SH-SY5Y (cell line): Measurements from ENCODE around the gene PLEKHA6.

Experiments
- GATA2 ChIP-seq: IDR thresholded peaks from 2 replicates; pipeline ENCODE4 v1.6.1; 2011; ENCODE audit warnings: mild to moderate bottlenecking, low read depth, low read length
- GATA3 ChIP-seq: IDR thresholded peaks from 2 replicates; pipeline ENCODE4 v1.6.1; 2011; ENCODE audit warnings: low read depth, mild to moderate bottlenecking, low read length, moderate library complexity

PLEKHA6 gene

DNA sequence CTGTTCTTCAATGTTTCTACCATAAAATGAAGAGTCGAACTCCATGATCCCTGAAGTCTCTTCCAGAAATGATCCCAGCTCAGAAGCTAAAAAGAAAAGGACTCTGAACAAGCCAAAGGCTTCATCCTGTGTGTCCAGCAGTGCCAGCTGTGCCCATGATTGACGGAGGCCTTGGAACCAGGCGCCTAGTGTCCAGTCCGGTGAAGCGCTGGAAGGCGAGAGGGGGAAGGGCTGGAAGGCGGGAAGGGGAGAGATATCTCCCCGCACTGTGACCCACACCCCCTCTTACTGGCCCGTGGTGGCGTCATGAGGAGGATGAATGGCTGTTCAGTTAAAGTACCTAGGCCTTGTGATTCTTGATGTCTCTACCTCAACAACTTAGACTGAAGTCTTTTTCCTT lies 10.4 kb upstream of the PLEKHA6 start:
- TF ChIP-seq GATA2 (no peak), GATA3 (no peak)

DNA sequence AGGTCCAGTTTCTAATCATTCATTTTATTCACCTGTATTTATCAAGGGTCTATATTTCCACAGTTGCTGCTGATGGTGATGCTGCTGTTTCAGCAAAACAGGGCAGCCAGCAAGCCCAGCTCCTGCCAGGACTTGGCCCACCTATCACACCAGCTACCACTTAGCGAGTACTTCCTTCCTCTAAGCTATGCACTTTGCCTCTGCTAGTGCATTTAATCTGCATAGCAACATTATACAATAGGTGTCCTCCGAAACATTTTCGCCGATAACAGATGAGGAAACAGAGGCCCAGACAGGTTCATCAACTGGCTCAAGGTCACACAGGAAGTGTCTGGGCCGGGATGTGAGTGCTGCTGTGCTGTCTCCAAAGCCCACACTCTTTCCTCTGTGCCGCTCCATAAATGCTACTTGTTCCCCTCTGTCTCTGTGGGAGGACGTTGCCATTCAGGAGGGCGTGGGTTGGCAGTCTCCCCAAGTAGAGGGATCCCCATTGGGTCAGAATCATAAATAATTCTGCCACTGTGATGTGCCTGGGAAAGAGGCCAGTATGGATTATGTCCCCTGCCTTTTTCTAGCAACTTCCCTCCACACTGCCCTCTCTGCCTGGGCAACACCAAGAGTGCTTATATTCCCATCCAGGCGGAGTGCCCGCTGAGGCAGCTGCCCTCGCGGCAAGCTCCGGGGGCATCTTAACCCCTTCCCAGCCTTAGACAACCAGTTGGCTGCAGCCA lies 9.4 kb upstream of the PLEKHA6 start:
- TF ChIP-seq GATA3 = no peak
- TF ChIP-seq GATA2 = no peak

DNA sequence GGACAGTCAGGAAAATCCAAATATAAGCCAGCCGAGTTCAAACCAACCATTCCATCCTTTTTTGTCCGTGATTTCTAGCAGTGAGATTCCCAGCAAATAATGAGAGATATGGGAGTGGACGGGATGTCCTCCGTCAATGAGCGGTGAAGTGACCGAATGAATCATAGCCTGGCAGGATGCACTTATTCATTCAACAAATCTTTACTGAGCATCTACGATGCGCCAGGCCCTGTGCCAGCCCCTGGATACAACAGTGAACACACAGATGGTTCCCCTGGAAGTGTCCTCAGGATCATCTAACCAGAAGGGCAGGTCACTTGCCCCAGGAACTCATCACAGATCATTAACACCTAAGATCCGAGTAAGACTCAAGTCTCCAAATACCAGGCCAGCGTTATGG lies 8.2 kb upstream of the PLEKHA6 start:
- no peak for TF ChIP-seq GATA2

DNA sequence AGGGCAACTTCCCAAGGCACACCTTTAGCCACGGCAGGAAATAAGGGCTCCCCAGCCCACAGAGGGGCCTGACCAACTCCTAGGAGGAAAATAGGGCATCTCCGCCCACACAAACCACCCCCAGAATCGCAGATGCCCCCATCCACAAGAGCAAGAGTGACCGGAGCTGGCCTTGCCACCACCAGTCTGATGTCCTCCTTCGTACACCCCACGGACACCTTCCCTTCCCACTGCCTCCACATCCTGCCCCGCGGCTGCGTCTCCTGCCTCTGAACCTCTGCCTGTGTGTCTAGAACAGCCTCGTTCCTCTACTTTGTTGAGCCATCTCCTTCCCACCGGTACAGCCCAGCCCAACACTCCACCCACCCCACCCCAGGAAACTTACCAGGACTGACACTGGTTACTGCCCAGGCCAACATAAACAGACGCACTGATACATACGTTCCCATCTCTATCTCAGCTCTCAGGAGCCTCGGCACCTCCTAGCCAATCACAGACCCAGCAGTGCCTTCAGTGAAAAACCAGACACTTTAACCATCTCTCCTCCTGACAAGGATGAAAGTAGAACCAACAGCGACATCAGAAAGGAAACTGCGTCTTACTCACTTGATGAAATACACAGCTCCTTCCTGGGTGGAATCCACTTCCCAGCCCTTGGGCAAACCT lies 7.6 kb upstream of the PLEKHA6 start:
- TF ChIP-seq GATA2 (no peak), GATA3 (no peak)

DNA sequence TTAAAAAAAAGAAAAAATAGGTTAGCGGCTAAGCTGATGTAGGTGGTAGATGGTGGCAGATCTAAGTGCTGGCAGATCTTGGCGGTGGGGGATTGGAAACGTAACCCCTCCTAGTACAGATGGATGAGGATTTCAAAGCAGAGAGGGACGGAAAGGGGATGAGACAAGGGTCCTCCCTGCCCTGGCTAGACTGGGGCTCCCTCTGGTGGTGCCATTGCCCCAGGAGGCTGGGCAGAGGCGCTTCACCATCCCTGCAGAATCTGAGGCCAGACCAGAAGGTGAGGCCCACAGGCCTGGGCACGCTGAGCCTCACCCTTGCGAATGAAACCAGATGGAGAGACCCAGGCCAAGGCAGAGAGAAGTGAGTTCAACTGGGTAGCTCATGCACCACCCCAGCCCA lies 7.0 kb upstream of the PLEKHA6 start:
- no peak for TF ChIP-seq GATA2
- TF ChIP-seq GATA3 = no peak

DNA sequence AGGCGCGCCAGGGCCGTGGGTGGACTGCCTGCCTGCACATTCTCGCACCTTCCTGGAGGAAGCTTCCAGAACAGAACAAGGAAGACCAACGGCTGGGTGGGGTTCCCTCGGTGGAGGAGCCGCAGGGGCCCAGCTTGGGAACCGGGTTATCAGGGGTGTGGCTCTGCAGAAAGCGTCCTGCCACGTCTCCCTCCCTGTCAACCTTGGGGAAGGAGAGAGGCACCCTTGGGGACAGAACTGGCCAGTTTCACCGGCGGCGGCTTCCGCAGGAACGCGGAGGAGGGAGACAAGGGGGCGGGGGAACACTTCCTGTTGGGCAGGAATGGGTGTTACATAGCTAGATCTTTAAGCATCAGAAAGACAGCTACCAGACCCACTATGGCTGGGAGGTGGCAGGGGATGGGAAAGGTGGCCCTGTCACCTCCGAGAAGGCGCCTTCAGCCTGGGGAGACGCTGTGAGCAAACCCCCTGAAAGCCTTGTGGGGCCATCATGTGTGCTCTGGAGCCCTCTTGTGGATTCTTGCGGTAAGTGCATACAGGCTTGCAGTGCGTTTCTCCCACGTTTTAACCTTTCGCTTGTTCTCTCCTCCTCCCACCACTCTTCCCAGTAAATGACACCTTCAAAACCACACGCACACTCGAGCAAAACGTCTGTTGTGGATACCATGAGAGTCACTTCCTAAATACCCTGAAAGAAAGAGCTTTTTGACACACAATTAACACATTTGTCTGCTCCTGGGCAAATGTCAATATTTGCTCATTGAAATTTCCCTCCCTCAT lies 3.8 kb upstream of the PLEKHA6 start:
- TF ChIP-seq GATA3 = no peak
- TF ChIP-seq GATA2 = no peak

DNA sequence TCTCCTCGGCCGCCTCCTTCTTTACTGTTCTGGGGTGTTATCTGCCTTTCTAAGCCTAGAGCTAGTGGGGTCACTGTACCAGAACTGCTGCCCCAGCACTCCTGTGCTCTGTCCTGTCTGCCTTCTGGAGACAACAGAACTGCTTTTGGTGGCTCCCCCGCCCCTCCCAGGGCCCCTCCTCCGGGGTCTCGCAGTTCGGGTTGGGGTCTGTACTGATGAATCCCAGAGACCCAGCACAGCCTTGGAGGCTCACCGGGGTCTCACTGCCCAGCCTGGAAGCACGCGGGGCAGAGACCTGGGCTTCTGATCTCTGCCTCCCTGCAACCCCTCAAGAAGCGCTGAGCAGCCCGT lies 3.2 kb upstream of the PLEKHA6 start:
- no peak for TF ChIP-seq GATA2
- TF ChIP-seq GATA3 = no peak

DNA sequence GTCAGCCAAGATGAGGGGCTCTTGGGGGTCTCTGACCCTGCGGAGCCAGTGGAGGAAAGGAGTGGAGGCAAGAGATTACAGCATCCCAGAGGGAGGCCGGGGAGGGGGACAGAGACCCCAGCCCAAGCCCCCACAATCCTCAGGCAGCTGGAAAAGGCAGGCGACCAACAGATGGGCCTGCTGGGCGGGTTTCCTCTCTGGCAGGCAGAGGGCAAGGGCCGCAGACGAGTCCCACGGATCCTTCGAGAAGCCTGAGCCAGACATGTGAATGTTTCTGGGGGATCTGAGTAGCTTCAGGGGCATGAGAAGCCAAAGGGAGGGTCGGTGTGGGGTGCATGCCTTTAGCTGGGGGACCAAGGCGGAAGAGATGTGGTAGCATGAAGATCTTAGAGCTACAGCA lies 2.1 kb upstream of the PLEKHA6 start:
- no peak for TF ChIP-seq GATA2
- no peak for TF ChIP-seq GATA3

DNA sequence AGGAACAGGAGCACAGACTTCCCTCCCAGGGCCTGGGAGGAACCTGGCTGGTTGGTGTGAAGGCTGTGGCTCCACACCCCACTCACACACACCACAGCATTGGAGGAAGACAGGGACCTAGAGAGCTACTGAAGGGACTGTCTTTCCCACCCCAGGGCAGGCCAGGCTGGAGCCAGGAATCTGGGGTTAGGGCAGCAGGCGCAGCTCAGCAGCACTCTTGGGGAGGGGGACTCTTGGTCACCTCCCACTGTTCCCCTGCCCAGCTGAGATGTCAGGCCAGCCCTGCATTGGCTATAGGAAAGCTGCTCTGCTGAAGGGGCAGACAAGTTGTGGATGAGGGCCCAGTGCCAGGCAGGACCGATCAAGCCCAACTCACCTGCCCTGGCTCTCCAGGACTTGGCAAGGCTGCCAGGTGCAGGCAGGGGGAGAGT lies 1.6 kb upstream of the PLEKHA6 start:
- TF ChIP-seq GATA2 = no peak
- no peak for TF ChIP-seq GATA3

DNA sequence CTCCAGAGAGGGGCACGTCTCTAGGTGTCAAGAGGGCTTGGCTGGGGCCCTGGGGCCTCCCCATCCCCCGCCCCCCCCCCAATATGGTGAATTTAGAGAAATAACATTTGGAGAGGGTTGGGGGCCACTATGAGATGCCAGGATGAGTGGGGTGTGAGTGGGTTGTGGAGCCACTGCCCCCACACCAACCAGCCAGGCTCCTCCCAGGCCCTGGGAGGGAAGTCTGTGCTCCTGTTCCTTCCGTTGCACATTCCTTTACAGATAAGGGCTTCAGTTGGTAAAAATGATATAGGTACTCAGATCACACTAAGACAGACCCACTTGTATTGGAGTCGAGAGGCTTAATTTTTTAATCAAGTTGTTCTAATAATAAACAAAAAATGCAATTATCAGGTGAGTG lies 585 bp upstream of the PLEKHA6 start:
- TF ChIP-seq GATA3 (no peak), GATA2 (no peak)

DNA sequence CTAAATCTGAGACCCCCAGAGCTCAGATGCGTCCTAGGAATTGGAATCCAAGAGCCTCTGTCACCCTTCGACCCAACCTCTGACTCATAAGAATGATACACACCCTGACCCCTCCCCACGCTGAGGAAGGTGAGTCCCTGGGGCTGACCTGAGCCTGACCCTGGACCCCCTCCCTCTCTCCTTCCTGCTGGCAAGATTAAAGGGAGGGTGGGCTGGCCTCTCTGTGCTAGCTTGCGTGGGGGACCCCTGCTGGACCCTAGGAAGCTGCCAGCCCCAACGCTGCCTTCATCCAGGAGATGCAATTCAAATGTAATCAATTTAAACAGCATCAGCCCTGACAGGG lies 627 bp downstream of the PLEKHA6 start:
- no peak for TF ChIP-seq GATA2
- no peak for TF ChIP-seq GATA3

DNA sequence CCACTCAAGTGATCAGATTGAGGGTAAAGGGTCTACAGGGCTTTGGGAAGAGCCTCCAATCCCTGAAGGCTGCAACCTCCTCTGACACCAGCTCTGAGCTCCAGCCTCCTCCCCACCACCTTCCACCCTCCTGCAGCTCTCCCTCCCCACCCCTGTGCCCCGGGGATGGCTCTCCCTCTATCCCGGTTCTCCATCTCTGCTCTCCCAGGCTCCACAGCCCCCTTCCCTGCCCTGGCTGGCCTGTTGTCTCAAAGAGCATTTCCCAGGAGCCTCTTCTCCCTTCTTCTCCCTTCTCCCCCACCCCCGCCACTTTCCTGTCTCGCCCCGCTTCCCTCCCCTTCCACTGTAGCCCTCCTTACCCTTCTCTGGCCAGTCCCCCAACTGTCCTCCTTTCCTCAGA lies 1.1 kb downstream of the PLEKHA6 start:
- peak; percentile 61 for TF ChIP-seq GATA2
- no peak for TF ChIP-seq GATA3

DNA sequence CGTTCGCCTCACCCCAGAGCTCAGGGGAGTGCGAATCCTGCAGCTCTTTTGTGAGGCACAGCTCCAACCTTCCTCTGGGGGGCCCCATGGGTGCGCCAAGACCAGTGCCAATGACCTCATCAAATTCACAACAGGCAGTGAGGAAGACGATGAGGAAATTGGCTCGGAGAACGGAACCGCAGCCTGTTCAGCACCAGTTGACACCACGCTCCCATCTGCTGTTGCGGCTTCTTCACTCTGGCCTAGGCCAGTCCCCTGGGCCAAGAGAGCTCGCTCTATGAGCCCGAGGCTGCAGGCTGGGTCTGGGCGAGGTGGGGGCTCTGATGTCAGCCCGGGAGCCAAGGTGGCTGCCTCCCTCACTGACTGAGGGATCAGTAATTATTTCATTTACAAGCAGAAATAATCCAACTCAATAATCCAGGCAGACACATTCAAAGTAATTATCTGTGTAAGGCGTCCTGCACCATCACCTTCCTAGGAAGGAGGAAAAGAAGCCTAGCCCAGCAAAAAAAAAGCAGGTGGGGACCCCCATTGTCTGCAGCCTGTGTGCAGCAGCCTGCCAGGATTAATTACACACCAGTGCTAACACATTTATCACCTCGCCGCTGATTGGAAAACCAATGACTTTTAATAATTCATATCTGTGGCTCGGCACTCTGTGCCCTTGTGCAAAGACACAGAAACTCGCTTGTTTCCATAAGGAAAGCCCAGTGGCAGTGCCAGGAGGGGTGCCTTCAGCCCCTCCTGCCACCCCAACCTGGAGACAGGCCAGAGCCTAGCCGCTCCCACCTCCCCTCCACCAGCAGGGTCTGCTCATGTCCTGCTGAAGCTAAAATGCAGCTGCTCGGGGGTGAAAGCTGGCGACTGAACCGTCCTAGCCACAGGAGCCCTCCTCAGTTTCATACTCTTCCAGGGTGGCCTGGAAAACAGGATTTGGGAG lies 1.9 kb downstream of the PLEKHA6 start:
- no peak for TF ChIP-seq GATA2
- no peak for TF ChIP-seq GATA3

DNA sequence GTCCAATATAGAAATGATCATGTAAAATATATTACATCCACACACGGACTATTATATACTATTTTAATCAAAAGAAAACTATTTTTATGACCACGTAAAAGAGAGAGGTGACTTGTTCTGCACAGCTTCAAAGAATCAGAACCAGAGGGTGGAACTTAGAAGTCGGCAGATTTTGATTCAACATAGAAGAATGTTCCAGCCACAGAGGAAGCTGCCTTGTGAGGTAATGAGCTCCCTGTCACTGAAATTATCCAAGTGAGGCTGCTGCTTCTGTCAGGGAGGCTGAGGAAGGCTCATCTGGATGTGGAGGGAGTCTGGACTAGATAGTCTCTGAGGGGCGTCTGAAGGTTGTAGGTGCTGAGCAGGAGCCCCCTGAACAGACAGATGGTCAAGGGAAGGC lies 2.7 kb downstream of the PLEKHA6 start:
- TF ChIP-seq GATA2 = no peak
